ENCODE data around the gene LYZL4. TPM values are rescaled to one million over a fixed set of nuclear protein-coding genes. Genes with fewer than 3 reads are reported as not detected.

The LYZL4 gene
- total RNA-seq, 3 donors from 2014 or later (not counting 1 experiment from before 2014, with no cell fraction given) = not detected

DNA sequence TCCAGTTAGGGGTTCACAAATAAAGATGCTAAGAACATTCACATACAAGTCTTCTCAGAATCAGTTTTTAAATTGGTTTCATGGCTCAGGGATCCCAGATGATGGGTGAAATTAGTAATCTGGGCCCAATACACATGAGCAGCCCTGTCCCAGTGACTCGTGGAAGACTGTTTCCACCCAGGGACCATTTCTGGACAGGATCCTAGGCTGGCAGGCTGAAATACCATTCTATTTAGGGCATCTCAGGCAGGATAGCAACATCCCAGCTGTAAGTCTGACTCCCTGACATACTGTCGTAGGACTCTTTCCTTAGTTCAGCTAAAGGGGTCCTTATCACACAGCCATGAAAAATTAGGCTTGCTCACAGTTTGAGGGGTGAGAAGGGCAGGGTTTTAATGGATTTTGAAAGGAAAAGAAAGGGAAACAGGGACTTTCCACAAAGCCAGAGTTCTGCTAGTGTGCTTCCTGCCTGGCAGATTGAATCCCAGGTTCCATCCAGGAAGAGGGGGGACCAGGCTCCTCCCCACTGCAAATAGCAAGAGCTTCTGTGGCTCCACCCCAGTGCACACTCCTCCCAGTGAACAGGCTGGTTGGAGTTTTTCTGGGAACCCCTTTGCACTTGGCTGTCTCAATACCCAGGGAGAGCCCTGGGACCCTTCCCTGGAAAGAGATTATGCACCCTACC lies 41.3 kb upstream of the LYZL4 start:
- ATAC-seq = no peak
- Mint-ChIP-seq H3K9me3 (no peaks in the 10 kb centered on the region), H3K27me3 (ENCODE audit: low read depth in 2 of 2) (peaks cover 8 to 22% of the 10 kb centered on the region in 2 donors), H3K4me3 (no peak overlapping the region), H3K36me3 (no peaks in the 10 kb centered on the region), H3K4me1 (no peaks in the 10 kb centered on the region), H3K27ac (no peak overlapping the region)
- DNase-seq = no peak
- no peaks in the 10 kb centered on the region for H3K4me1 ChIP-seq (ENCODE audit: control insufficient read depth, insufficient read depth, low read length)
- no peaks in the 10 kb centered on the region for H3K27me3 ChIP-seq (ENCODE audit: control insufficient read depth, insufficient read depth, low read length)
- H3K9me3 ChIP-seq (ENCODE audit: control insufficient read depth, insufficient read depth, low read length) = no peaks in the 10 kb centered on the region
- intact Hi-C loops (cut with micrococcal nuclease) = no loop called here
- H3K27ac ChIP-seq (ENCODE audit: low read length) = no peak overlapping the region
- TF ChIP-seq, protein P1, sequence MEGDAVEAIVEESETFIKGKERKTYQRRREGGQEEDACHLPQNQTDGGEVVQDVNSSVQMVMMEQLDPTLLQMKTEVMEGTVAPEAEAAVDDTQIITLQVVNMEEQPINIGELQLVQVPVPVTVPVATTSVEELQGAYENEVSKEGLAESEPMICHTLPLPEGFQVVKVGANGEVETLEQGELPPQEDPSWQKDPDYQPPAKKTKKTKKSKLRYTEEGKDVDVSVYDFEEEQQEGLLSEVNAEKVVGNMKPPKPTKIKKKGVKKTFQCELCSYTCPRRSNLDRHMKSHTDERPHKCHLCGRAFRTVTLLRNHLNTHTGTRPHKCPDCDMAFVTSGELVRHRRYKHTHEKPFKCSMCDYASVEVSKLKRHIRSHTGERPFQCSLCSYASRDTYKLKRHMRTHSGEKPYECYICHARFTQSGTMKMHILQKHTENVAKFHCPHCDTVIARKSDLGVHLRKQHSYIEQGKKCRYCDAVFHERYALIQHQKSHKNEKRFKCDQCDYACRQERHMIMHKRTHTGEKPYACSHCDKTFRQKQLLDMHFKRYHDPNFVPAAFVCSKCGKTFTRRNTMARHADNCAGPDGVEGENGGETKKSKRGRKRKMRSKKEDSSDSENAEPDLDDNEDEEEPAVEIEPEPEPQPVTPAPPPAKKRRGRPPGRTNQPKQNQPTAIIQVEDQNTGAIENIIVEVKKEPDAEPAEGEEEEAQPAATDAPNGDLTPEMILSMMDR (IDR thresholded peaks at IDR 0.05) = no peak
- no peak overlapping the region for H3K4me3 ChIP-seq (ENCODE audit: low read length)
- 87% methylated on average over 2 of the region's 2 CpGs for WGBS (ENCODE audit: insufficient coverage)
- H3K36me3 ChIP-seq (ENCODE audit: control insufficient read depth, insufficient read depth, low read length) = no peaks in the 10 kb centered on the region

DNA sequence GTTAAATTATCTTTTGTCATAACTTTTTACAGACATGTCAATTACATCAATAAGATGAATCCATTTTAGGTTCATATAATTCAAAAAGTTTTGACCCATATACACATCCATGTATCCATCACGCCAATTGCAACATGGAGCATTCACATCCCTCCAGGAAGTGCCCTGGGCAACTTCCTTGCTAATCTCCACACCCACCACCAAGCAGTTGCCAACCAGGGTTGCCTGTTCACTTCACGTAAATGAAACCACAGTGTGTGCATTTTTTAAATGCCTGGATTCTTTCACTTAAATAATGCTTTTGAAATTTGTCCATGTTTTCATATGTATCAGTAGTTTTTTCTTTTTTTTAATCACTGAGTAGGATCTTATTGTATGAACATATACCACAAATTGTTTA lies 40.7 kb upstream of the LYZL4 start:
- H3K4me3 Mint-ChIP-seq = no peak overlapping the region
- H3K27ac ChIP-seq (ENCODE audit: low read length) = no peak overlapping the region
- H3K36me3 ChIP-seq (ENCODE audit: control insufficient read depth, insufficient read depth, low read length) = no peaks in the 10 kb centered on the region
- H3K9me3 Mint-ChIP-seq = no peaks in the 10 kb centered on the region
- H3K9me3 ChIP-seq (ENCODE audit: control insufficient read depth, insufficient read depth, low read length) = no peaks in the 10 kb centered on the region
- H3K27ac Mint-ChIP-seq = no peak overlapping the region
- intact Hi-C loops (cut with micrococcal nuclease) = no loop called here
- TF ChIP-seq, protein P1 (IDR thresholded peaks at IDR 0.05) = no peak
- no peaks in the 10 kb centered on the region for H3K4me1 Mint-ChIP-seq
- no peaks in the 10 kb centered on the region for H3K36me3 Mint-ChIP-seq
- H3K27me3 Mint-ChIP-seq (ENCODE audit: low read depth in 2 of 2) = peaks cover 8 to 17% of the 10 kb centered on the region in 2 donors
- no peaks in the 10 kb centered on the region for H3K27me3 ChIP-seq (ENCODE audit: control insufficient read depth, insufficient read depth, low read length)
- no peak overlapping the region for H3K4me3 ChIP-seq (ENCODE audit: low read length)
- no peak for ATAC-seq
- WGBS (ENCODE audit: insufficient coverage) = 91% methylated on average over 1 of the region's 2 CpGs
- no peaks in the 10 kb centered on the region for H3K4me1 ChIP-seq (ENCODE audit: control insufficient read depth, insufficient read depth, low read length)
- no peak for DNase-seq

DNA sequence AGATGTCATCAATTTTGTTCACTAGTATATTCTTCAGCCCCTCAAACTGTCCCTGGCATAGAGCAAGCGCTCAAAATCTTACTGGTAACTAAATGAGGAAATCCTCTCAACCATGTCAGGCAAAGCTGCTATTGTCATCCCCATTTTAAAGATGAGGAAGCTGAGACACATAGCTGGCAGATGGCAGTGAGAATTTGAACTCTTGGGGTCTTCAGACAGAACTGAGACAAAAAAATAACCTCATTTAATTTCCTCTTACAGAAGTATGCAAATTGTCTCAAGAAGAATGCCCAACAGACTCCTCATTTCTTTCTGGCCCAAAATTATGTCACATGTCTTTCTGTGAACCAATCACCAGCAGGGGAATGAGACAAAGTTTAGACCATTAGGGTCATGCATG lies 40.2 kb upstream of the LYZL4 start:
- H3K4me1 ChIP-seq (ENCODE audit: control insufficient read depth, insufficient read depth, low read length) = no peaks in the 10 kb centered on the region

More for the DNA sequence above, 40.2 kb upstream of the LYZL4 start:
- Histone ChIP-seq H3K36me3 (ENCODE audit: control insufficient read depth, insufficient read depth, low read length) (no peaks in the 10 kb centered on the region), H3K27me3 (ENCODE audit: control insufficient read depth, insufficient read depth, low read length) (no peaks in the 10 kb centered on the region), H3K9me3 (ENCODE audit: control insufficient read depth, insufficient read depth, low read length) (no peaks in the 10 kb centered on the region), H3K4me3 (ENCODE audit: low read length) (no peak overlapping the region), H3K27ac (ENCODE audit: low read length) (no peak overlapping the region)
- intact Hi-C loops (cut with micrococcal nuclease) = no loop called here
- Mint-ChIP-seq H3K36me3 (no peaks in the 10 kb centered on the region), H3K9me3 (no peaks in the 10 kb centered on the region), H3K27me3 (ENCODE audit: low read depth in 2 of 2) (peaks cover 7 to 11% of the 10 kb centered on the region in 2 donors), H3K4me1 (no peaks in the 10 kb centered on the region), H3K27ac (no peak overlapping the region), H3K4me3 (no peak overlapping the region)
- TF ChIP-seq, protein P1 (IDR thresholded peaks at IDR 0.05) = no peak
- ATAC-seq (no peak), DNase-seq (no peak)
- WGBS (ENCODE audit: insufficient coverage) = 88% methylated on average over 1 of the region's 1 CpG

Measured in natural killer cell (primary cell).